HT1080 (cell line): ENCODE measurements around the gene TMED6. TPM values are rescaled to one million over a fixed set of nuclear protein-coding genes. Genes with fewer than 3 reads are reported as not detected.
A peak's percentile ranks its signal among the peaks of the same experiment; 100 is the strongest.

Experiments
- DNase-seq: peaks from one replicate; pipeline ENCODE4 v3.0.0-alpha.2; 2015; ENCODE audit warnings: low read depth
- total RNA-seq: library from RNA; depleted of rRNA; stranded (reverse); fragments of >200 nt; shearing (Covaris generic); gene quantifications from 2 replicates; pipeline ENCODE4 v1.2.3, GENCODE V29; 2014

The TMED6 gene
- total RNA-seq, 1 experiment from 2014 or later: 0.11 TPM

DNA sequence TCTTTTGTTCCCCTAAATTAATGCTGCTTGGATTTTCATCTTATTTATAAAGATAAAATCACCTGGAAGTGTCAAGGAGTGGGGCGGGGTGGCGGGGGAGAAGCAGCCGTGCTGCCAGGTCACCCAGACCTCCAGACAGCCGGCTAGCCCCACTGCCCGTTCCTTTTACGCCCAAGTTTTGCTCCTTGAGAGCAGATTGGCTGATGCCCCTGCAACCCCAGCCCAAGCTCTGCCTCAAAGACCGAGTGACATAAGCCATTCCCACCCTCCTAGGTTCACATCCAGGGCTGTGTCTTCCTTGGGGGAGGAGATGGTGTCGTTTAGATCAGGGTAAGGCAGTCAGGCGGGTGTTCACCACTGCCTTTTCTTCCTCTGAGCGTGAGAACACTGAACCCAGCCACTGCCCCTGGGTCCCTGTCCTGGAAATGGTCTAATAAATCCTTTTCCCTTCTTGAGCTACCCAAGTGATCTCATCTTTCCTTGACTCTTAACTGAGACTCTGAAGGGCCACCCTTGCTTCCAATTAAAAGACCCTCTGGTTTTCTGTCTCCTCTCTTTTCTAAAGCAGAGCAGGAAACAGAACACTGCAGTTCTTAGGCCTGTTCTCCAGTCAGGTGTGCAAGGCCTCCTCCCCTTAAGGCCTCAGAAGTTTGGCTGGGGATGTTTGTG lies 26.9 kb downstream of the TMED6 start:
- no peak for DNase-seq

DNA sequence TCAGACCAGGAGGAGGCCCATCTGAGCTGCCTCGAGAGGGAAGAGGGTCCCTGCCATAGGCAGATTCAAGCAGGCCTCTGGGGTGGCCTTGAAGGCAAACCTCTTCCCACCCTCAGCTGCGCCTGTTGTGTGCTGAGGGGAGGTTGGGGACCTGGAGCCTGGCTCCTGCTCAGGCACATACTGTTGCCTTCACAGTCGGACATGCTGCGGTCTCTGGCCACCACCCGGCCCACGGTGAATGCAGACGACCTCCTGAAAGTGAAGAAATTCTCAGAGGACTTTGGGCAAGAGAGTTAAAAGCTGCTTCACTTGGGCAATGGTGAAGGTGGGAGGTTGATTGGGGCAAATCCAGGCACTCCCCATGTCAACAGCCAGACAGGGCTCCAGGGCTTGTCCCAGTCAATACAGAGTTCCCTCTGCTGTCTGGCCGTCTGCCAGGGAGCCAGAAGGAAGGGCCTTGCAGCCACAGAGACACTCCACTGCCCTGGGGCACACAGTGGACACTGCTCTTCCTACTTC lies 27.5 kb downstream of the TMED6 start:
- DNase-seq: no peak

DNA sequence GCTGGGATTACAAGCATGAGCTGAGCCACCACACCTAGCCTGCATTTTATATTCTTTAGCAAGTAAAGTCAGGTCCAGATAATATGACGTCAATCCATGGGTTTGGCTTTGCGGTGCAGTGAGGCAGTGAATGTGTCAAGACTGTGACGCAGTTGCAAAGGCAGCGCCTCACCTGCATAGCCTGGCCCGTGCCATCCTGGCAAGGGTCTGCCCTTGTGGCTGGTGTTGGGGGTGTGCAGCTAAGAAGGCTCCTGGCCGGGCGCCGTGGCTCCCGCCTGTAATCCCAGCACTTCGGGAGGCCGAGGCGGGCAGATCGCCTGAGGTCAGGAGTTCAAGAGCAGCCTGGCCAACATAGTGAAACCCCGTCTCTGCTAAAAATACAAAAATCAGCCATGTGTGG lies 28.2 kb downstream of the TMED6 start:
- DNase-seq: no peak

DNA sequence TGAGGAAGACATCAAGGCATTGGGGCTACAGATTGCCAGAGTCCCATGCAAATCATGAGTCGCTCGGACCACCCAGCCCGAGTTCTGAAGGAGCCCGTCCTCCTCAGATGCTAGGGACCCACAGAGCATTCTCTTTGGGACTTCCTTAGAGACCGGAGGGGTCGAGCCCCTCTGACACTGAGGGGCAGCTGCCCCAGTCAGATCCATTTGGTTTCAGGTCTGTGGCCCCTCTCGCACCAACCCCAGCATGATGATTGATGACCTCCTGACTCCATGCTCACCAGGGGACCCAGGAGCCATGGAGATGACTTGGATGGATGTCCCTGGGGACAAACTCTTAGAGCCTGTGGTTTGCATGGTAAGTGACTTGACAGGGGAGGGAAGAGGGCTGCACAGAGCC lies 29.2 kb downstream of the TMED6 start:
- DNase-seq: no peak

DNA sequence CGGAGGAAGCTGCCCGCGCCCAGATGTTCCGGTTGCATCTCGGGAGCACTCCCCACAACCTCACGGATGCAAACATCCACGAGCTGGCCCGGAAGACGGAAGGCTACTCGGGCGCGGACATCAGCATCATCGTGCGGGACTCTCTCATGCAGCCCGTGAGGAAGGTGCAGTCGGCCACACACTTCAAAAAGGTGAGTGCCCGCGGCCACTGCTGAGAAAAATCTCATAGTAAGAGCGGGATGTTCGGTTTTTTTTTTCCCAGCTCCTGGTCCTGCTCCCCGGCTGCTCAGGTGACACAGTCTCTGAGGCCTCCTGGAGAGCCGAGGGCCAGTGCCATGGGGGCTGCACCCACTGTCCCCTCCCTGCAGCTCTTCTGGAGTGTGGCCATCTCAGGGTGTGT lies 30.5 kb downstream of the TMED6 start:
- DNase-seq: no peak

DNA sequence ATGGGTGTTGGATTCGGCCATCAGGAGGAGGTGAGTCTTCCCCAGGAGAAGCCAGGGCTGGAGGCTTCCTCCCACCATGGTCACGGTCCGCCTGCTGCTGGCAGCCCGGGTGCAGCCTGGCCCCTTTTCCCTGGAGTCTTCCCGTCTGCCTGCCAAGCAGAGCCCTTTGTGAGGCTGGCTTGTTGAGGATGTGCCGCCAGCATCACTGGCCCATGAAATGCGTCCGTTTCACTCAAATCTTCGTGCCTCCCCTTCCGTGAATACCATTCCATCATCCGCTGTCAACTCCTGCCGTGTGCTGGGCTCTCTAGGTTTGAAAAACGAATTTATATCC lies 30.9 kb downstream of the TMED6 start:
- no peak for DNase-seq

DNA sequence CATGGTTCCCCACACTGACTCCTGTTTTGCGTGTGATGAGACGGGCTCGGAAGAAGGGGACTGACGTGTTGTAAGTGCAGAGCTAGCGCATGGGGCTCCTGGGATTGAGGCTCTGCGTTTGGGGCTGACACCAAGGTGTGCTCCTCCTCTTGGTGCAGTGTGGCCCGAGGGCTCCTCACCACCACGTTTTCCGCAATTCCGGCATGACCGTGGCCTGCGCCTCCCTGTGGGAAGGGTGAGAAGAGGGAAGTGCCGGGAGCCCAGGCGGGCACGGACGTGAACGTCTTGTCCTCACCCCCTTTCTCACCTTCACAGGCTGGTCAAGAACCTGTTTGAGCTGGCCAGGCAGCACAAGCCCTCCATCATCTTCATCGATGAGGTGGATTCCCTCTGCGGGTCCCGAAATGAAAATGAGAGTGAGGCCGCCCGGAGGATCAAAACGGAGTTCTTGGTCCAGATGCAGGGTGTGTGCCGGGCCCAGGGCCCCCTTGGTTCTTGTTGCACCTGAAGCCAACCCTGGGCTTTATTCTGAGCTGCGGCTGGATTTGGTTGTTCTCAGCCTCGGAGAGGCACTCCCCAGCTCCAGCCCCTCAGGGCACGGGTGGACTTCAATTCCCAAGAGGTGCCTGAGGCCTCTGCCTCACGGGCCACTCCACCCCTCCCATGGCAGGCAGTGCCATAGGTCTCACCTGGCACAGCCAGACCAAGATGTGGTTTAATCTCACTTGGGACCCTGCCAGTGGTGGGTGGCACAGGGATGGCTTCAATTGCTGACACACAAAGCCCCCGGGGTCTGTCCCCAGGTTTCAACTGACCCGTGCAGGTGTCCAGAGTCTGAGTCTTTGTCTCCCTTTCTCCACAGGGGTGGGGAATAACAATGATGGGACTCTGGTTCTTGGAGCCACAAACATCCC lies 31.5 kb downstream of the TMED6 start:
- DNase-seq: no peak

DNA sequence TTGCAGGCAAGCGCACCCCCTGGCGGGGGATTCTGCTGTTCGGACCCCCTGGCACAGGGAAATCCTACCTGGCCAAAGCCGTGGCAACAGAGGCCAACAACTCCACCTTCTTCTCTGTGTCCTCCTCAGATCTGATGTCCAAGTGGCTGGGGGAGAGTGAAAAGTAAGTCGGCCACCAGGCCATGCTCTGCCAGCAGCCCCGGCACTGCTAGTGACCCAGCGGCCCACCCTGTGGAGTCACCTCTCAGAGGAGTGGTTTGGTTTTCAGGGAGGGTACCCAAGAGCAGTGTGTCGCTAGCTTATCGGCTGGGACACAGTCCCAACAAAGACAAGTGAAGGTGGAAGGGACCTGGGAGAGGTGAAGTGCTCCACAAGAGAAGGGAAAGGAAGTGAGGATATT lies 32.2 kb downstream of the TMED6 start:
- DNase-seq: no peak

DNA sequence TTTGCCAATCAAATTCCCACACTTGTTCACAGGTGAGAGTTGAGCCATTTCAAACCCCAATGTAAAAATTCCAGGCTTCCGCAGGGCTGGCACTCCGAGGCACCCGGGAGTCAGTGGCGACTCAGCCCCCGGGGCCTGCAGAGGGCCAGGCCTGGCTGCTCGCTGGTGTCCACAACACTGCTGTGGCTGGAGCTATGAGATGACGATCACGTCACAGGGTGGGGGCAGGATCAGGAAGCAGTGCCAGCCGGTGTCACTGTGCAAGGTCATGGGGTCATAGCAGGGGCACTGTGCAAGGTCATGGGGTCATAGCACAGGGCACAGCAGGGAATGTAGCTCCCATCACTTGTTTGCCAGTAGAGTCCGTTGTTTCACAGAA lies 32.7 kb downstream of the TMED6 start:
- no peak for DNase-seq

DNA sequence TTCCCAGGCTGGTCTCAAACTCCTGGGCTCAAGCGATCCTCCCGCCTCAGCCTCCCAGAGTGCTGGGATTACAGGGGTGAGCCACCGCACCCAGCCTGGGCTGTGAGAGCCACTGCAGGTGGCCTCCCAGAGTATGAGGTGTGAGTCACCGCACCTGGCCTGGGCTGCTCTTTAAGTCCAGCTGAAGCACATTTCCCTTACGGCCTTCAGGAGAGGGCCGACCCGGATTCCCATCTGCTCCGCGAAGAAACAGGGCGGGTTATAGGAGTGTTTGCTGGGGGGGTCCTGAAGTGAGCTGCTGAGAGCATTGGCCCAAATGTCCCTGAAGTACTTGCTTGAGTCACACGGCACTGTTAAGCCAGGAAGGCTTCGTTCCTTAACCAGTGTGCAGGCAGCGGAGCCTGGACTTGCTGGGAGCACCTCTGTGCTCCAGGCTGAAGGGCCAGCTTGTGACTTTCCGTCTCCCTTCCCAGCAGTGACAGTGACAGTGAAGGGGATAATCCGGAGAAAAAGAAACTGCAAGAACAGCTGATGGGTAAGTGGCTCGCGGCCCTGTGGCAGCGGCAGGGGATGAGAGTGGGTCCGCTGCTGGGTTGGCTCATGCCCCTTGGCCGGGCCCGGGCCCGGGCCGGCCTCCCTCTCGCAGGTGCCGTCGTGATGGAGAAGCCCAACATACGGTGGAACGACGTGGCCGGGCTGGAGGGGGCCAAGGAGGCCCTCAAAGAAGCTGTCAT lies 33.2 kb downstream of the TMED6 start:
- no peak for DNase-seq

DNA sequence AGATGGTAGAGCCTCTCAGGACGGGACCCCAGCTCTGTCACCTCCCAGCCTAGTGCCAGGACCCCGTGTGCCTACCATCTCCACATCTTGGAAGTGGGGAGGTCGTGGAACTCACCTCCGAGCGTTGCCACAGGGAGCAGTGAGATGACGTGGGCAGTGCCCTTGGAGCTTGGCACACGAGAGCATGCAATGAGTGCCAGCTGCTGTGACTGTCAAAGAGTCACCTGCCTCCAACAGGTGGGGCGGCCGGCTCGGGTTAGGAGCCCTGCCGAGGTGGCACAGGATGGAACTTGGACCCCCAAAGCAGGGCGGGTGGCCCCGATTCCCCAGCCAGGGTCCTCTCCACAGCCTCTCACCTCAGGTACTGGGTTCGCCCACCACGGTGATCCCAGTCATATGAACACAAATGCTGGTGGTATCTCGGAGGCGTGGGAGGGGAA lies 35.0 kb downstream of the TMED6 start:
- DNase-seq: no peak

DNA sequence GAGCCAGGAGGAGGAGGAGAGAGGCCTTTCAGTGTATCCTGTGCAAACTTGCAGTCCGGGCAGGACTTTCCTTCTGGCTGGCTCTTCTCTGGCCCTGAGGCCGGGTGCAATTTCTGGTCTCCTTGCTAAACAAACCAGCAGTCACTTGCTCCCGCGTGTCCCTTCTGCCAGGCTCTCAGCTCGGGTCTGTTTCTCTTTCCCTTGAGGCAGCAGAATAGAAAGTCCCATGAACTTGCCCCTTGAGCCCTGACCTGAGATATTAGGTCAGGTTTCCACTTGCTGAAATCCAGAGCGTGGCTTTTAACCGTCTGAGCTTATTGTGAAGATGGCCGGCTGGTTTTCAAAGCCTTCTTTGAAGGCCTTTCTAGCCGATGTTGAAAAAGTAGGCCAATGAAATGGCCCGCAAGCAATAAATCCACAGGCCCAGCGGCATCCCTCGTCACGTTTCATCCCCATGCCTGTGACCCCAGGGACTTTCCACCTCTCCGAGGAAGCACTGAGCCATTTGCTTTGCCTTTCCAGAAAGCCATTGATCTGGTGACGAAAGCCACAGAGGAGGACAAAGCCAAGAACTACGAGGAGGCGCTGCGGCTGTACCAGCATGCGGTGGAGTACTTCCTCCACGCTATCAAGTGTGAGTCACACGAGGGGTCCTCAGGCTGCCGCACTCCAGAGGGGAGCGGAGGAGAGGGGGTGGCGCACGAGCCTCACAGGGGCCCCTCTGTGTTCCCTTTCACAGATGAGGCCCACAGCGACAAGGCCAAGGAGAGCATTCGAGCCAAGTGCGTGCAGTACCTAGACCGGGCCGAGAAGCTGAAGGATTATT lies 35.9 kb downstream of the TMED6 start:
- no peak for DNase-seq

DNA sequence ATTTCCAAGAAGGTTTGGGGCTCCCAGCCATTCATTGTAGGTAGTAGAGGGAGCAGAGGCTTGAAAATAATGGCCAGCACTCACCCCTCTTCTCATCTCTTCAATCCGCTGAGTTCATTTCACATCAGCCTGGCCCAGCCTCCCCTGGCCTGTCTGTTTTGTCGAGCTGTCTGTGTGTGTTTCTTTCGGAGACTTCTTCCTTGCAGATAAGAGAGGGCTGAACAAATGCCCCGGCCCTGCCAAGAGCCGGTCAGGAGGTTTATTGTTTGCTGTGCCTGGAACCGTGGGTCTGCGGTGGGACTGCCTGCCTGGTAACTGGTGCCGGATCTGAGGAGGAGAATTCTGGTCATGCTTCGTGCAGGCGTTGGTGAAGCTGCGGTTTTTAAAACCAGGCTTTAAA lies 37.1 kb downstream of the TMED6 start:
- DNase-seq: no peak

DNA sequence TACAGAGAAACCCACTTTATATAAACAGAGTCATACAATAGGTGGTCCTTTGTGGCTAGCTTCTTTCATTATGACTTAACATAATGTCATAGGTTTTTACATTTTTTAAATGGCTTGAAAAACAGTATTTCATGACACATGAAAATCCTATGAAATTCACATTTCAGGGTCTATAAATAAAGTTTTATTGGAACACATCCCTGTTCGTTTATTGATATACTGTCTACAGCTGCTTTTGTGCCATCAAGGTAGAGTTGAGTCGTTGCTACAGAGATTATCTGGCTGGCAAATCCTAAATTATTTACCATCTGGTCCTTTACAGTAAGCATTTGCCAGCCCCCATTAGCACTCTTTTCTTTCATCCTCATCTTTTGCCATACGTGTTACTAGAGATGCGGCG lies 38.1 kb downstream of the TMED6 start:
- no peak for DNase-seq

DNA sequence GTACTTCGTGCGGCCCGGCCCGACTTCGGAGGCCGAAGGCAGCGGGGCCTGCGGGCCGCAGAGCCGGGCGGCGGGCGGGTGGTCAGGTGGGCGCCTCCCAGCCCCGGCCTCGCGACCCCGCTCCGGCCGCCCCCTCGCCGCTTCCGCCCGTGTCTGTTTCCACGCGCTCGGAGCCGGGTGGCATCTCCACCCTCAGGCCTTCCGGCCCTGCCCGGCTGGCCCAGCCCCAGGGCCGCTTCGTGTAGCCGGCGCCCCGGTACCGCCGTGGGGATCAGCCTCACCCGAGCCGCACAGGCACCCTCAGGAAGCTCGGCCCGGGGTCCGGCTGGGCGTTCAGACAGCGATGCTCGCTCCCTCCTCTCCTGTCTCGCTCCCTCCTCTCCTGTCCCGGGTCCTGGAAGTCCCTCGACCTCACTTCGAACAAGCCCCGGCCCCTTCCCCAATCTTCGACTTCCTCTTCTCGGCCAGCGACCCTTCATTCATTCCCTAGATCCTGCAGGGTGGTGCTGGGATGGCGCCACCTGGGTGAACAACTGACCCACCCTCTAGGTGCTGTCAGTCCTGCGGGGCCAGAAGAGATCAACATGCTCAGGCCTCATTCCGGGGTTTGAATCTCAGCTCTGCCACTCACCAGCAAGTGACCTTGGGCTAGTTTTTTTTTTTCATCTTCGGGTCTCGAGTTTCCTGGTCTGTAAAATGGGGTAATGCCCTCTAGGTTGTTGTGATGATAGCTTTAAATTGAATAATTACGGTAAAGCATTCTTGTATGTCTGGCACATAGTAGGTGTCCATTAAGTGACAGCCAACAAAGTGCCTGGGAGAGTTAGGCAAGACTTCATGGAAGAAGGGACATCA lies 39.8 kb downstream of the TMED6 start:
- DNase-seq: peak; percentile 29

DNA sequence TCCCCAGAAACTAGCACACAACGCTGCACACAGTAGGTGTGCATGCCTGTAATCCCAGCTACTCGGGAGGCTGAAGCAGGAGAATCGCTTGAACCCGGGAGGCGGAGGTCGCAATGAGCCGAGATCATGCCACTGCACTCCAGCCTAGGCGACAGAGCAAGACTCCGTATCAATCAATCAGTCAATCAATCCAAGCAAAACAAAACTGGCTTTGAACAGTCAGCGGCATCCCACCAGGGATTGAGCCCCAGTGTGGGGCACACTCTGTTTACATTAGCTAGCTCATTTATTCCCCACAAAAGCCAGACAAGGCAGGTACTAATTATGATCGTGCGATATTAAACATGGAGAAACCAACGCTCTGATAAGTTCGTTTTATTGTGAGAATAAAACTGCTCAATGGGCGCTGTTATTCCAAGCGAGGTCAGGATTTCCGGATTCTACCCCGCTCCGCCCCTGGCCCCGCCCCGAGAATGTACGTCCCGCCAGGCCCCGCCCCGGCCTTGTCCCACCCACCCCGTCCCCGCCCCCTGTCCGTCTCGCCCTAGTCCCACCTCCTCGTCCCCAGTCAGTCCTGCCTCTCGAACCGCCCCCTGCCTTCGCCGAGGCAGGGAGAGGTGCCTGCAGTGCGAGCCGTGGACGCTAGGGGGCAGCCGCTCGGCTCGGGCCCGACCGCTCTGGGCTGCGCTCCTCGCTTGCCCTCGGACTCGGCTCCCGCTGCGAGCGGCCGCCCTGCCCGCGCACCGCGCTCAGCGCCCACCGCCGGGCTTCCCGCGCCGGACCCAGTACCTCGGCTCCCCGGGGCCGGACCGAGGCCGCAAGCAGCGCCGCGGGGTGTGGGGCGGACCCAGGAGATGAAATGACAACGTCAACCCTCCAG lies 40.7 kb downstream of the TMED6 start, which contains the start of gene VPS4A:
Gene VPS4A, plus strand, starts transcription at position 698 of the 880 bp plus-strand sequence. Its CDS starts 162 bp downstream, at position 860.
- DNase-seq: peak; percentile 93

DNA sequence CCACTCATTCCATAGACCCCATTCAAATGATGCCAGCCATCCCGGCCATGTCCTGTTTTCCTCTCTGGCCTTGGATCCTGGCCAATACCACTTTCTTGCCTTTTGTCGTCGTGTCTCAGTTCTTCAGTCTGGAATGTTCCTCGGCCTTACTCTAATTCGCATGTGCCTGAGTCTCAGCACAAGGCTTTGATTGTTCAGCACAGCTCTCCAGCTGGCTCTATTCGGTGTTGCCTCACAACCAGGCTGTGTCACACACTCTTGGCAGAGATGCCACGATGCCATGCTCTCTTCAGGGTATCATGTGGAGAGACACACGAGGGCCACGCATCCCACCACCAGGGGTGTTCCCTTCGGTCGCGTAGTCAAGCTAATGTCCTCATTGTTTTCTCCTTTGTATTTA lies 42.3 kb downstream of the TMED6 start:
- DNase-seq: no peak

DNA sequence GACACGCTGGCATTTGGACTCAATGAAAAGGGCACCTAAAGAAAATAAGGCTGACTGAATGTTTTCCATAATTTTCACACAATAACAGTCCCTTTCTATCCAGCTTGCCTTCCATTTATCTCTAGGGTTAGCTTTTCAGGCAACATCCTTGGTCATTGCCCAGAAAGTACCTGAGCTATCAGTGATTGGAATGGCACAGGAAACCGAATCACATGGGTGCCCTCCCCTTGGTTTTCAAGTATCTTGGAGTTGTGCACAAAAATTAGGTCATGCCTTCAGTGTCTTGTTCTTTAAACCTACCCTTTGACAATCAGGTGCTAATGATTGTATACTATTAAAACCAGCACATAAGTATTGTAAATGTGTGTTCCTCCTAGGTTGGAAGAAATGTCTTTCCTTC lies 43.7 kb downstream of the TMED6 start:
- no peak for DNase-seq

DNA sequence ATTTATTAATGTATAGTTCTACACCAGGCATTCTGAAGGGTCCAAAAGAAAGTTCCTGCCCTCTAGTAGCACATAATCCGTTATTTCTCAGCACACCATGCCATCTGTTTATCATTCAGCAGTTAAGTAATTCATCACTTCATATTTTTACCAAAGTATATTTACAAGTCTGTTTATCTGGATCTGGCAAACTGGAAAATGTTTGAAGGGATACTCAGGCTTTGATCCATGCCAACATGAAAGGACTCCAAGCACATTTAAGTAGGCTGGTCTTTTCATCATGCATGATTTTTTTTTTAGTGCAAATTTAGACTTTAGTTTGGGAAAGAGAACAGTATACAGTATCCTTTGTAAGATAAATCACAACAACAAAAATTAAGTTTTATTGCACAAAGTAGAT lies 44.5 kb downstream of the TMED6 start:
- no peak for DNase-seq
